GM18870 (cell line): ENCODE results near the gene SPTBN4.
A peak's percentile ranks its signal among the peaks of the same experiment; 100 is the strongest.
"Not testable (repeated sequence)": the region's sequence is repeated elsewhere in the genome, so short reads cannot be mapped to it uniquely, and the experiment has no call there.

ENCODE experiments used
- ATAC-seq: cut with Tn5 transposase; IDR thresholded peaks from one replicate; pipeline ENCODE4 v1.9.1; 2021; ENCODE audit warnings: moderate library complexity; ENCODE audit not compliant: unreplicated experiment

Gene SPTBN4

DNA sequence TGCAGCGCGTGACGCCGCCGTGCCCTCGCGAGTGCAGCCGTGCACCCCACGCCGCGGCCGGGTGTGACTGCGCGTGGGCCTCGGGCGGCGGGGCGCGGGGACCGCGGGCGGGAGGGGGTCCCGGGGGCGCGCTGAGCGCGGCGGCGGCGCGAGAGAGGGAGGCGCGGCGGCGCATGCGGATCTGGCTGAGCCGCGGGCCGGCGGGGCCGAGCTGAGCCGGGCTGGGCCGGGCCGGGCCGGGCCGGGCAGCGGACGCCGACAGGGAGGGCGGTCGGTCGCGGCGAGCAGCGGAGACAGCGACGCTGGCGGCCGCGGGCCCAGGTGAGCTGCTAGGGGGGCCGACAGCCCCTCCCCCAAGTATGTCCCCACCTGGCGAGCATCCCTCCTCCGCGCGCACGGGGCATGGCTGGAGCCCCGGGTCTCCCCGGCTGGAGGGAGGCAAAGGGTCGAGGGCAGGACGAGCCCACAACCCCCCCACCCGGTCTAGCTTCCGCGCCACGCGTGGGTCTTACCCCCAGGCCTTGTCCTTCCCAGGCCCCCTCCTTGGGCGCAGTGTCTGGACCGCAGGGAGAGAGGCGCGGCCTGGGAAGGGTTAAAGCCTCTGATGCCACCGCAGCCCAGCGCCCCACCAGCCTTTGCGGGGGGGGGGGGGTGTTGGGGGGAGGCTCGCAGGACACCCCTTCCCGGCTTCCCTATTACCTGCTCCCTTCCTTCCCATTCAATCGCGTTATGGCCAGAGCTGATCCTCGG is at the start of gene SPTBN4:
Gene SPTBN4 (plus strand): TSS at position 17 of the 750 bp plus-strand sequence. CDS start 5,621 bp downstream, outside the sequence.
- no peak for ATAC-seq

DNA sequence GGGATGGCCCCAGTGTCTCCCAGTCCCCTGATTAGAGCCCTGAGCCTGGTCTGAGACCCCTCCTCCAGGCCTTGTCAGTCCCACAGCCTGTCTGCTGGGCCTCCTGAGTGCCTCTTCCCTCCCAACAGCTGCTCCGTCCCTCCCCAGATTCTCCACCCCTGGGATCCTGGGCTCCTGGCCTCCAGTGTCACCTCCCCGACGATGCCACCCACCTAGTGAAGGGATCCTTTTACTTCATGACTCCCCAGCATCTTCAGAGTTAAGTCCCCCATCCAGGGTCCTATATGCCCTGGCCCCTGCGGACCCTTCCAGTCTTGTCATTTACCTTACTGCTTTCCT is 49.2 kb upstream of the SPTBN4 start:
- no peak for ATAC-seq

DNA sequence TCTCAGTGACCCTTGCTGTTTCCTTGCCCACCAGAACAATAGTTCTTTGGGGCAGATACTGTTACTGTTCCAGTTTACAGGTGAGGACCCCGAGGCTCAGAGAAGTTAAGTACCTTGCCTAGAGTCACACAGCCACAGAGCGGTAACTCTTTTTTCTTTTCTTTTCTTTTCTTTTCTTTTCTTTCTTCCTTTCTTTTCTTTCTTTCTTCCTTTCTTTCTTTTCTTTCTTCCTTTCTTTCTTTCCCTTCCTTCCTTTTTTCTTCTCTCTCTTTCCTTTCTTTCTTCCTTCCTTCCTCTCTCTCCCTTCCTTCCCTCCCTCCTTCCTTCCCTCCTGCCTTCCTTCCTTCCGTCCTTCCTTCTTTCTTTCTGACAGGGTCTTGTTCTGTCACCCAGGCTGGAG is 48.8 kb upstream of the SPTBN4 start:
- ATAC-seq = no peak

DNA sequence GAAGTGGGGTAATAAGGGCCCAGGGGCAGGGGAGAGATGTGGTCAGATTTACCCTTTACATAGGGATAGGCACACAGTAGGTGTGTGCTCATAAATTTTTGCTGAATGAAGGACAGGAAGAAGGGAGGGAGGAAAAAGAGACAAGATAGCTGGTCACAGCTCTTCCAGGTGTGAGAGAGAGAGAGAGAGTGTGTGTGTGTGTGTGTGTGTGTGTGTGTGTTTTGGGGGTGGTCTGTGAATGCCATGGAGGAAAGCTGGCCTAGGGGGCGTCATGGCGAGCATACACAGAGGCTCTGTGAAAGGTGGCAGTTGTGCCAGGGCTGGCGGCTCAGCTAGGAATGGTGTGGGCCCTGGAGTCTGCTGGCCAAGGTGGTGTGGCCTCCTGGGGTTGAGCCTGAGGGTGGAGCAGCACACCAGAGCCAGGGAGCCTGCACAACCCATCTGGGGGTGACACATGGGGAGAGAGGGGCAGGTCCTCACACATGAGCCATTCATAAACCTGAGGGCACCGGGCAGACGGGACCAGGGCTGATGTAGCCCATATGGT is 47.7 kb upstream of the SPTBN4 start:
- ATAC-seq = no peak

DNA sequence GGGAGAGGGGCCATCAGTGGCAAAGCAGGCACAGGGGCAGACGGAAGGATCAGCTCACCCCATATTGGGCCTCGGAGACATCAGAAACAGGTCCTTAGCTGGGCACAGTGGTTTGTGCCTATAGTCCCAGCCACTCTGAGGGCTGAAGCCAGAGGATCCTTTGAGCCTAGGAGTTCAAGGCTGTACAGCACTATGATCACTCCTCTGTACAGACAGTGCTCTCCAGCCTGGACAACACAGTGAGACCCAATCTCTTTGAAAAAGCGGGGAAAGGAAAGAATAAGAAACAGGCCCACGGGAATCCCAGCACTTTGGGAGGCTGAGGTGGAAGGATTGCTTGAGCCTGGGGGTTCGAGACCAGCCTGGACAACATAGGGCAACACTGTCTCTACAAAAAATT is 47.0 kb upstream of the SPTBN4 start:
- no peak for ATAC-seq

DNA sequence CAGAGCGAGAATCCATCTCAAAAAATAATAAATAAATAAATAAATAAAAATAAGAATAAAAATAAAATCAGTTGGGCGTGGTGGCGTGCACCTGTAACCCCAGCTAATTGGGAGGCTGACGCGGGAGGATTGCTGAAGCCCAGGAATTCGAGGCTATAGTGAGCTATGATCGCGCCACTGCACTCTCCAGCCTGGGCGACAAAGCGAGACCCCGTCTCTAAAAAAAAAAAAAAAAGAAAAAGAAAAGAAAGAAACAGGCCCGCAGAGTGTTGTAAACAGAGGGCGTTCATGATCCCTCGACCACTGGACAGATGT is 46.4 kb upstream of the SPTBN4 start:
- no peak for ATAC-seq

DNA sequence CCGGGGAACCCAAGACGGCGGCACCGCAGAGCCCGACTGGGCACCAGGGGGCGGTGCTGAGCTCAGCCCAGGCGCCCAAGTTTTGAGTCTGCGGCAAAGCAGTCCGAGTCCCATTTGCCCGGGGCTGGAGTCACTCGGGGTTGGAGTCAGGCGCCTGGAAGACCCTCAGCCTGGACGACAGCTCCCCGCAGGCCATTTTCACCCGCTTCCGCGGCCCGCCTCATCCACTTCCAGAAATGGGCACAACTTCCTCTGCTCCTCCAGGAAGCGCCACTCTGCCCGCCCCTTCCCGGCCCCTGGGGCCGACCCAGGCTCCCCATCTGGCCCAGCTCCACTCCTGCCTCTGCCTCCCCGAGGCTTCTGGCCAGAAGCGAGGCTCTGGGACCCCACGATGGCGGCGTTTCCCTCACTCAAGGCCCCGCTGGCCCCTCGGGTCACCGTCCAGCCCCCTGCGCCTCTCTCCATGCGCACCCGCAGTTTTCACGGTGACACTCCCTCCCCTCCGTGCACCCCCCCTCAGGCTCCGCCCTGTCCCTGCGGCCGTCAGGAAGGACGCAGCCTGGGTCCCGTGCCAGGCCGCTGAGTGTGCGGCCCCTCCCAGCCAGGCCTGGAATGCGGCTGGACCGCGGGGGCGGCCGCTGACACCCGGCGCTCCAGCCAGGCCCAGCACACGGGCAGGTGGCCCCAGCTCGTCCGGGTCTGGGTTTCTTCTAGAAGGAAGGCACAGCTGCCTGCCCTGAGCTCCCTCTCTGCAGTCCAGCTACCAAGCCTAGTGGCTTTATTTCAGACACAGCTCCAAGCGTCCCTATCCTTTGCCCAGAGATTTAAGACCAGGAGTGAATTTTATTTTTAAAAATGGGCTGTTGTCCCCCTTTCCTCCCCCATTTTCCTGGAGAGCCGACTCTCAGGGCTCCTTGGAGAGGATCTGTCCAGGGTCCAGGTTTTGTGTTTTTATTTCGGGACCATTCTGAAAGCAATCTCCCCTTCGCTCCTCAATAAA is 45.7 kb upstream of the SPTBN4 start:
- ATAC-seq = no peak

DNA sequence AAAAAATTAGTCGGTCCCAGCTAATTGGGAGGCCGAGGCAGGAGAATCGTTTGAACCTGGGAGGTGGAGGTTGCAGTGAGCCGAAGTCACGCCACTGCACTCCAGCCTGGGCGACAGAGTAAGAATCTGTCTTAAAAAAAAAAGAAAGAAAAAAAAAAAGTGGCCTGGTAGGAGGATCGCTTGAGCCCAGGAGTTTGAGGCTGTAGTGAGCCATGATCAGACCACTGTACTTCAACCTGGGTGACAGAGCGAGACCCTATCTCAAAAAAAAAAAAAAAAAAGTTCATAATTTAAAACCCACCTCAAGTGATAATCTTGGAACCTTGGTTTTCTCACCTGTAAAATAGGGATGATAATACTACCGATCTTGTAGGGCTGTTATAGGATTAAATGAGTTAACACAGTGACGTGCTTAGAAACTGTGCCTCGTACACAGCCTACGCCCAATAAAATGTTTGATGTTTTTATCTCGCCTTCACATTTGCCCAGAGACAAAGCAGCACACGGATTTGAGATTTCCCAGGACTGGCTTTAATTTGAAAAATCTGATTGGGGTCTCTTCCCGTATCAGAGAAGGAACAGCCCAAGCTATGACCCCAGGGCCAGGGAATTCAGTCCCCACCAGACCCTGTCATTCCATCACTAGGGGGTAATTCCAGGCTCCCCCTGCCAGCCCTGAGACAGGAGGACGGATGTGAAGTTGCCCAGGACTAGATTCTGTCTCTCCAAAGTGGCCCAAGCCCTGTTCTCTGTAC is 44.6 kb upstream of the SPTBN4 start:
- ATAC-seq = no peak

DNA sequence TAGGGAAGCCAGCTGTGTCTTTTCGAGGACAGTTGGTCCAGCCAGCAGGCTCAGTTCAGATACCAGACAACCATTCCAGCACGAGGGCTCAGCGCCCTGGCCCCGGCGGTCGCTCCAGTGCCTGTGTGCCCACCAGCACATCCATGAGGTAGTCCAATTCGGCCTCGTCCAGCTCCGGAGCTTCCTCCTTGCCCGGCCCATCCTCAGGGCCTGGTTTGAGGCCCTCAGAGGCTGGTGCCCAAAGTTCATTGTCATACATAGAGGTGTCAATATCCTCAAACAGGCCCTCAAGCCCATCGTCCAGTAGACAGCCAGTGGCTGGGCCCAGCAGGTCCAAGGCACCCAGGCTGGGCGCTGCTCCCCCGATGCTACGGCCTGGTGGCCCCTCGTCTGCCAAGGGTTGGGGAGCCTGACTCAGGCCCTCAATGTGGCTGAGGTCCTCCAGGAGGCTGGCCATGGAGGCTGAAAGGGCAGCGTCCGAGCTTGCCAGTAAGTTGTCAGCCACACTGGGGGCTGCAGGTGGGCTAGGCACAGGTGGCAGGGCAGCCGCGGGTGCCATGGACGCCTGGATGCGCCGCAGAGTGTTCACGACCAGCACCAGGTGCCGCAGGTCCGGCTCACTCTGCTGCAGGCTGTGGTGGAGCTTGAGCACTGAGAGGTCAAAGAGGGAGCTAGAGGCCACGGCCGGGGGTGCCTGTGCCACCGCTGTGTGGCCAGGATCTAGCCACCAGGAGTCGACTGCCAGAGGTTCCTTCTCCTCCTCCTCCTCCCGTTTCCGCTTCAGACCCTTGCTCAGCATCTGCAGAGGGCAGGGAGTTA is 43.8 kb upstream of the SPTBN4 start:
- ATAC-seq = no peak

DNA sequence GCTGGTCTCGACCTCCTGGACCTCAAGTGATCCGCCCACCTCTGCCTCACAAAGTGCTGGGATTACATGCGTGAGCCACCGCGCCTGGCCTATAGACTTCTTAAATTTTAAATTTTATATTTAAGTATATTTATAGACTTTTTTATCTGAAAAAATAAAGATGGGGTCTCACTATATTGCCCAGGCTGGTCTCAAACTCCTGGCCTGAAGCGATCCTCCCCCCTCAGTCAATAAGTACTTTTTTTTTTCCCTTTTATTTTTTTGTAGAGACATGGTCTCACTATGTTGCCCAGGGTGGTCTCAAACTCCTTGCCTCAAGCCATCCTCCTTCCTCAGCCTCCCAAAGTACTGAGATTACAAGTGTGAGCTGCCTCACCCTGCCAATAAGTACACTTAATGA is 42.9 kb upstream of the SPTBN4 start:
- no peak for ATAC-seq

DNA sequence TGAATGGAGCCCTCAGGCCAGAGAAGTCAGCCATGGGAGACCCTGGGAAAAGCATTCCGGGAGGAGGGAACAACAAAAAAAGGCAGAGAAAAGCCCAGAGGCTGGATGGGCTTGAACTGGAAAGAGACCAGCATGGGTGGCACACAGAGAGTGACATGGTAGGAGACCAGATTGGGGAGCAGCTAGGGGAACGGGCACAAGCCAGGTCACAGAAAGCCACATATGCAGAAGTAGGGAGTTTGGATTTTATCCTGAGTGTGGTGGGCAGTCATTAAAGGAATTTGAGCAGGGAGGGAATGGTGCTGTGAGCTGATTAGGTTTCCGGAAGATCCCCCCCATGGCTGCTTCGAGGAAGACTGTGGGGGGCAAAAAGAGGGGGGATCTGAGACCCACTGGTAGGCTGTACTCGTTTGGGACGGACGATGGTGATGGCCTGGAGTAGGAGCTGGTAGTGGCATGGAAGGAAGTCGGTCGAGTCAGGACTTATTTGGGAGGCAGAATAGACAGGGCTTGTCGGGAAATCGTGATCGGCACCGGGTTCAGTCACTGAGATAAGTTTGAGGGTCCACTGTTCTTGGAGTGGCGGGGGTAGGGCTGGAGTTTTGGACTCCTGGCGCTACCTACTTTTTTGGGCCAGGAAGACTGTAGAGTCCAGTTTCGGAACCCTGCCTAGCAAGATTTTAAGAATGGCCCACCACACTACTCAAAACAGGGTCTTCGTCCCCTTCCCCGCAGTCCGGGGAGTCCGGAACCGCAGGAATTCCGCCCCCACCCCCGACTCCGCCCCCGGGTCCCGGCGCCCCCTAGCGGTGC is 42.0 kb upstream of the SPTBN4 start:
- ATAC-seq = no peak

DNA sequence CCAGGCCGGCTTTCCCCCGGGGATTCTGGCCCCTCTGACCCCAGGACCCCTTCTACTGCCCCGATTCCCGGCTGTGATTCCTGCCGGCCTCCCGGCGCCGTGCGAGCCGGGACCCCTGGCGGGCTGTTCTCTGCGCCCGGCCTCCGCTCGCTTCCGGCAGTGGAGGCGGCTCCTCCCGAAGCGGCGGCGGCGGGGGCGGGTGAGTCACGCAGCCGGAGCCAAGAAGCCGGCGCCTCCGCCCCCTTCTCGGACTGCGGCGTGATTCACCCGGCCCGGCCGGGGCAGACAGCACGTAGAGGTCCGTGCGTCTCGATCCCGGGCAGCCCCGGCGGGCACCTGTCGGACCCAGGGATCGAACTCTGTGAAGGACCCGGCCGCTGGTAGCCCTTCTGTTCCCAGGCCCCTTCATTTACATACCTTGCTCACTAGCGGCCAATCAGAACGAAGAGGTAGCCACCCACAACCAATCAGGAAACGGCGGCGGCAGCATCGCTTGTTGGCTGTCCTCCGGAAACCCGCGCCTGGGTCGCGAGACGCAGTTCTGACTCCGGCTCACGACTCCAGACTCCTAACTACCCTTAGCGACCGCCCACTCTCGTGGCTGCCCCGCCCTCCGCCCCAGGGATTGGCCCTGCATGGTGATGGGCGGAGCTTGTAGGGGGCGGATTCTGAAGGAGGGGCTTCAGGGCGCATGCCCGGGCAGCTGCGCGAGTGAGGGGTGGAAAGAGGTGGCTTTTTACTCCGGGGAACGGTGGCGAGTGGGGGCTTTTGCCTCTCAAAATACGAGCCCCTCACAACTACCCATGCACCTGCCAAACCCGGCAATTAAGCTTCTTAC is 41.1 kb upstream of the SPTBN4 start, which contains the start of gene SERTAD1:
Gene SERTAD1 (minus strand): TSS at position 543 of the 838 bp plus-strand sequence. CDS start 2,446 bp downstream, outside the sequence.
- peak; percentile 77 for ATAC-seq

DNA sequence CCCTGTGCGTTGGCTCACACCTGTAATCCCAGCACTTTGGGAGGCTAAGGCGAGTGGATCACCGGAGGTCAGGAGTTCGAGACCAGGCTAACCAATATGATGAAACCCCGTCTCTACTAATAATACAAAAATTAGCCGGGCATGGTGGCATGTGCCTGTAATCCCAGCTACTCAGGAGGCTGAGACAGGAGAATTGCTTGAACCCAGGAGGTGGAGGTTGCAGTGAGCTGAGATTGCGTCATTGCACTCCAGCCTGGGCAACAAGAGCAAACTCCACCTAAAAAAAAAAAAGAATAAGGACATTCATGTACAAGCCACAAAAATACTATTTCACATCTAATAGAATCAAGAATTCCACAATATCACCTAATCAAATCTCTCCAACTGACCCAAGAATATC is 38.6 kb upstream of the SPTBN4 start:
- ATAC-seq = not testable (repeated sequence)

DNA sequence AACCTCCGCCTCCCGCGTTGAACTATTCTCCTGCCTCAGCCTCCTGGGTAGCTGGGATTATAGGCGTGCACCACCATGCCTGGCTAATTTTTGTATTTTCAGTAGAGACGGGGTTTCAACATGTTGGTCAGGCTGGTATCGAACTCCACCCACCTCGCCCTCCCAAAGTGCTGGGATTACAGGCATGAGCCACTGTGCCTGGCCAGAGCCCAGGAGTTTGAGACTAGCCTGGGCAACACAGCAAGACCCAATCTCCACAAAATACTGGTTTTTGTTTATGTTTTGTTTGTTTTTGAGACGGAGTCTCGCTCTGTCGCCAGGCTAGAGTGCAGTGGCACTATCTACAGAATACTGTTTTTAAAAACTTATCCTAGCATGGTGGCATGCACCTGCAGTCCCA is 36.6 kb upstream of the SPTBN4 start:
- ATAC-seq = not testable (repeated sequence)

DNA sequence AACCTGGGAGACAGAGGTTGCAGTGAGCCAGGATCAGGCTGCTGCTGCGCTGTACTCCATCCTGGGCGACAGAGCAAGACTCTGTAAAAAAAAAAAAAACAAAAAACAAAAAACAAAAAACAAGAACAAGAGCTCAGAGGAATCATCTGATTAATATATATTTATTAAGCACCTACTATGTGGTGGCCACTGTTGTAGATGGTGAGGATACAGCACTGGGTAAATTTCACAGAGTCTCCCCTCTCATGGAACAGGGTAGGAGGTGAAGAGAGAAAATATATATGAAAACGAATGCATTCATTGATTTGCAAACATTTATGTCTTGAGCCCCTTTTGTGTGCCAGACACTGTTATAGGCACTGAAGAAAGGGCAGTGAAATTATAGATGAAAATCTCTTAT is 35.1 kb upstream of the SPTBN4 start:
- ATAC-seq = no peak

DNA sequence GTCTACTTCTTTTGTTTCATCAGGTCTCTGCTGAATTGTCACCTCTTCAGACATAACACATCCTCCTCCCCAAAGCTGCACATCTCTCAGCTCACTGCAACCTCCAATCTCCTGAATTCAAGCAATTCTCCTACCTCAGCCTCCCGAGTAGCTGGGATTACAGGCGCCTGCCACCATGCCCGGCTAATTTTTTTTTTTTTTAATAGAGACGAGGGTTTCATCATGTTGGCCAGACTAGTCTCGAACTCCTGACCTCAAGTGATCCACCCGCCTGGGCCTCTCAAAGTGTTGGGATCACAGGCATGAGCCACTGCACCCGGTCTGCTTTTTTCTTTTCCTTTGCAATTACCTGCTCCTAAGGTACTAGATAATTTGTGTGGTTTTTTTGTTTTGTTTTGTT is 34.0 kb upstream of the SPTBN4 start:
- not testable (repeated sequence) for ATAC-seq

DNA sequence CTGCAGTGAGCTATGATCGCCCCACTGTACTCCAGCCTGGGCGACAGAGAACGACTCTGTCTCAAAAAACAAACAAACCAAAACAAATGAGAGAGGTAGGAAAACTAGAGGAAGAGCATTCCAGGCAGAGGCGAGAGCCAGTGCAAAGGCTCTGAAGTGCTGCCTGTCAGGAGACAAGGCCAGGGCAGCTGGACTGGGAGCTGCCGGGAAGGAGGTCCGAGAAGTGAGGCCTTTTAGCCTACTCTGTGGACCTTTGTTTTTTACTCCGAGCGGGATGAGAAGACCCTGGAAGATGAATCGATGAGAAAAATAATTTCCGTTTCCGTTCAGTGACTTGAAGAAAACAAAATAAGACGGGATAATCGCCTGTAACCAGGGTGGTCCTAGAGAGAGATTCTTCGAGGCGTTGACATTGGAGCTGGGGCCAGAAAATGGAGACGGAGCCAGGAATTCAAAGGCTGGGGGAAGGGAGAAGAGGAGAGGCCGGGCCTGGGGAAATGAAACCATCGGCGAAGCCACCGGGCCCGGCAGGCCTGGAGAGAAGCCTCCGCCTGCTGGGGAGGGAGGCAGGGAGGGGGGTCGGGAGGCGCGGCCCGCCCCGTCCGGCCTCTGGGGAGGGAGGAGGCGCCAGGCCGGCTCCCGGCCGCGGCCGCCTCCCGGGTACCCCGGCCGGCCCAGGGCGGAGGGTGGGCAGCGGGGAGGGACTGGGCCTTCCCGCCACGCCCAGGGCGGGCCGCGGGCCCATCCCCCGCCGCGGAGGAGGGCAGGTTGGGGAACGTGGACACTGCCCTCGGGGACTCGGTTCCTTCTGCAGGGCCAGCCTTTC is 33.2 kb upstream of the SPTBN4 start:
- no peak for ATAC-seq

DNA sequence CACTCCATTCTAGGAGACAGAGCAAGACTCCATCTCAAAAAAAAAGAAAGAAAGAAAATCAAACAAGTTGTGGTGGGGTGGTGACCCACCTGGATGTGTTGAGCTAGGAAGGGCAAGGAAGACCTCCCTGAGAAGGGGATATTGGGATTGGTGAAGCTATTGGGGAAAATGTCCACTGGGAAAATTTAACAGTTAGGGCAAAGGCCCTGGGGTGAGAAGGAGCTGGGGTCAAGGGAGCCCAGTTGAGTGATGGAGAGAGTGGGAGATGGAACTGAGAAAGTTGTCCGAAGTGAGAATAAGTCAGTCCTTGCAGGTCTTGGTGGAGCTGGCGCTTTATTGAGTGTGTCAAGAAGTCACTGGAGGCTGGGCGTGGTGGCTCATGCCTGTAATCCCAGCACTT is 28.5 kb upstream of the SPTBN4 start:
- ATAC-seq = no peak
